GM21825 (cell line): ENCODE results near the gene NXF3.
"Not testable (repeated sequence)": the region's sequence is repeated elsewhere in the genome, so short reads cannot be mapped to it uniquely, and the experiment has no call there.

ENCODE experiments used
- ATAC-seq: cut with Tn5 transposase; IDR thresholded peaks from one replicate; pipeline ENCODE4 v1.9.1; 2021; ENCODE audit warnings: mild to moderate bottlenecking, moderate library complexity; ENCODE audit not compliant: unreplicated experiment

NXF3 gene

GRCh38 chrX:103051260-103051789 is 41.6 kb downstream of the NXF3 start:
- ATAC-seq = no peak

- ATAC-seq = not testable (repeated sequence)
Observed at GRCh38 chrX:103033371-103033770, 59.6 kb downstream of the NXF3 start.
